B cell (primary cell): ENCODE results near the gene CHMP1A. TPM values are rescaled to one million over a fixed set of nuclear protein-coding genes. Genes with fewer than 3 reads are reported as not detected.
"Not testable (repeated sequence)": the region's sequence is repeated elsewhere in the genome, so short reads cannot be mapped to it uniquely, and the experiment has no call there.

Source experiments
- ATAC-seq: fragments of 200-7000 bp; cut with Tn5 transposase; one replicate; pipeline ENCODE4 v1.10.0; 2021; ENCODE audit warnings: low read depth, mild to moderate bottlenecking, moderate number of reproducible peaks, moderate library complexity
- CTCF ChIA-PET: fragments of 350-600 bp; sonication (Branson Sonifier 250); formaldehyde crosslinking; loops from one replicate; lab custom pipeline; 2021; ENCODE audit warnings: antibody characterized with exemption, inconsistent platforms; lab: Charles Lee
- POLR2A ChIA-PET: fragments of 350-600 bp; sonication (Branson Sonifier 250); formaldehyde crosslinking; loops from one replicate; lab custom pipeline; 2021; ENCODE audit warnings: antibody characterized with exemption; lab: Charles Lee
- DNase-seq: peaks from one replicate; pipeline ENCODE4 v3.0.0; 2013
- H2AFZ ChIP-seq: 2 replicates; pipeline ENCODE4 v1.6.1; 2012; ENCODE audit warnings: mild to moderate bottlenecking, low read depth, low read length; ENCODE audit not compliant: insufficient read depth, poor library complexity, severe bottlenecking
- H3K27ac ChIP-seq, 2 donors: 1 replicate in 1 of 2; 2 replicates in 1 of 2; pipeline ENCODE4 v1.5.1; 2012 to 2013; ENCODE audit warnings: low read length in 2 of 2, mild to moderate bottlenecking in 2 of 2, moderate library complexity in 1 of 2
- H3K27me3 ChIP-seq, 4 experiments: fragments of 200-600 bp in 1 of 4; sonication (generic) in 1 of 4; replicated peaks in 1 of 4; 1 replicate in 2 of 4; 2 replicates in 2 of 4; pipeline versions ENCODE4 v1.6.1 to v1.7.0; 2013 to 2016; ENCODE audit warnings: low read length in 3 of 4, mild to moderate bottlenecking in 2 of 4, mixed read lengths in 1 of 4, moderate library complexity in 1 of 4; ENCODE audit not compliant: insufficient read depth in 4 of 4, control insufficient read depth in 3 of 4; ENCODE audit errors: control extremely low read depth in 1 of 4
- H3K36me3 ChIP-seq, 2 experiments: replicated peaks in 1 of 2; 1 replicate in 1 of 2; 2 replicates in 1 of 2; pipeline versions ENCODE4 v1.6.1 to v1.7.1; 2013; ENCODE audit warnings: low read length in 1 of 2; ENCODE audit not compliant: insufficient read depth in 2 of 2, control insufficient read depth in 1 of 2; ENCODE audit errors: control extremely low read depth in 1 of 2, extremely low read depth in 1 of 2
- H3K4me1 ChIP-seq, 2 donors: fragments of 200-600 bp in 1 of 2; sonication (generic) in 1 of 2; 1 replicate in 1 of 2; 2 replicates in 1 of 2; pipeline versions ENCODE4 v1.5.1 to v1.6.1; 2013 to 2017; ENCODE audit warnings: low read length in 2 of 2; ENCODE audit not compliant: control insufficient read depth in 2 of 2, insufficient read depth in 2 of 2
- H3K4me2 ChIP-seq: replicated peaks from 2 replicates; pipeline ENCODE3; 2012; ENCODE audit warnings: mild to moderate bottlenecking, low read depth, low read length; ENCODE audit not compliant: poor library complexity, severe bottlenecking
- H3K4me3 ChIP-seq, 5 experiments: fragments of 200-600 bp in 1 of 5; sonication (generic) in 1 of 5; 1 replicate in 3 of 5; 2 replicates in 2 of 5; pipeline versions ENCODE4 v1.5.1 to v1.7.0; 2011 to 2016; ENCODE audit warnings: low read length in 4 of 5, mild to moderate bottlenecking in 4 of 5, low read depth in 2 of 5, control low read depth in 1 of 5, moderate library complexity in 1 of 5; ENCODE audit not compliant: insufficient read depth in 1 of 5; ENCODE audit errors: control extremely low read depth in 1 of 5, extremely low read depth in 1 of 5
- H3K79me2 ChIP-seq: fragments of 200-600 bp; sonication (generic); one replicate; pipeline ENCODE4 v1.6.0; 2016; ENCODE audit warnings: low read length; ENCODE audit not compliant: control insufficient read depth, insufficient read depth
- H3K9ac ChIP-seq: fragments of 200-600 bp; sonication (generic); 2 replicates; pipeline ENCODE4 v1.6.1; 2017; ENCODE audit warnings: mild to moderate bottlenecking, low read length, moderate library complexity
- H3K9me3 ChIP-seq, 3 donors: one replicate each; pipeline versions ENCODE4 v1.6.1 to v1.7.1; 2013; ENCODE audit warnings: low read length in 2 of 3; ENCODE audit not compliant: control insufficient read depth in 2 of 3, insufficient read depth in 1 of 3; ENCODE audit errors: control extremely low read depth in 1 of 3
- H4K20me1 ChIP-seq: 2 replicates; pipeline ENCODE4 v1.6.0; 2012; ENCODE audit warnings: mild to moderate bottlenecking, low read length; ENCODE audit not compliant: insufficient read depth, control insufficient read depth, poor library complexity, severe bottlenecking
- H3K27ac Mint-ChIP-seq: one replicate; pipeline ENCODE4 v1.8.0; 2021; ENCODE audit warnings: mixed read lengths
- H3K27me3 Mint-ChIP-seq: one replicate; pipeline ENCODE4 v1.8.0; 2021; ENCODE audit warnings: mixed read lengths
- H3K4me1 Mint-ChIP-seq: one replicate; pipeline ENCODE4 v1.8.0; 2021; ENCODE audit warnings: mixed read lengths
- H3K4me3 Mint-ChIP-seq: one replicate; pipeline ENCODE4 v1.8.0; 2021; ENCODE audit warnings: mixed read lengths
- H3K9me3 Mint-ChIP-seq: one replicate; pipeline ENCODE4 v1.8.0; 2022; ENCODE audit warnings: mixed read lengths; ENCODE audit not compliant: insufficient read depth
- EZH2 ChIP-seq: IDR thresholded peaks from 2 replicates; pipeline ENCODE4 v1.6.1; 2012; ENCODE audit warnings: borderline replicate concordance, low read depth, mild to moderate bottlenecking, moderate library complexity, low read length; ENCODE audit not compliant: insufficient read depth, poor library complexity, severe bottlenecking
- WGBS: methylation state at CpG from one replicate; pipeline ENCODE4 v1.1.5; 2013; ENCODE audit warnings: missing lambda C conversion rate; ENCODE audit not compliant: insufficient coverage; 5-methylcytosine and 5-hydroxymethylcytosine counted together
- intact Hi-C: fragments of 100-400 bp; cut with micrococcal nuclease; formaldehyde crosslinking; loops from one replicate; pipeline ENCODE4 v1.10.0; 2022
- polyA plus RNA-seq: library from polyadenylated mRNA; depleted of rRNA; stranded (reverse); fragments of >200 nt; gene quantifications from 2 replicates; pipeline ENCODE4 v1.2.3, GENCODE V29; 2012
- total RNA-seq, 2 donors: library from RNA; stranded (reverse); fragments of 120-200 nt in 1 of 2; gene quantifications; 1 replicate in 1 of 2; 2 replicates in 1 of 2; pipeline versions ENCODE4 v1.2.3 to v1.2.4, GENCODE V29; 2013 to 2022

The CHMP1A gene
- total and polyA plus RNA-seq, 2 donors (not counting 1 experiment from before 2014, with no cell fraction given): 80.4 to 88.1 TPM

- Histone ChIP-seq H3K9ac (no peak overlapping the region), H3K4me1 (peaks cover 12 to 24% of the 10 kb centered on the region in 2 donors), H3K36me3 (peaks cover 2 to 35% of the 10 kb centered on the region in 2 experiments), H3K9me3 (no peaks in the 10 kb centered on the region), H3K4me2 (no peak overlapping the region), H4K20me1 (peaks cover 49% of the 10 kb centered on the region), H2AFZ (no peak overlapping the region), H3K27me3 (no peaks in the 10 kb centered on the region), H3K4me3 (no peak overlapping the region), H3K79me2 (peaks cover 14% of the 10 kb centered on the region), H3K27ac (no peak overlapping the region)
- no peak for DNase-seq
- Mint-ChIP-seq H3K9me3 (no peaks in the 10 kb centered on the region), H3K4me1 (peaks cover 14% of the 10 kb centered on the region), H3K4me3 (no peak overlapping the region), H3K27me3 (no peaks in the 10 kb centered on the region), H3K27ac (no peak overlapping the region)
- ChIA-PET POLR2A (interaction anchor here (0.7 to 1.1 kb wide), 2 partner anchors 9 to 109 kb away, joined by 3 to 6 read pairs; partner anchors contain the start of gene CDK10), CTCF (no interaction called here)
- no peak for ATAC-seq
- intact Hi-C loops: no loop called here
- 97% methylated on average over 30 of the region's 31 CpGs for WGBS
- TF ChIP-seq EZH2: no peak
These were observed 37.8 kb upstream of the CHMP1A start for GRCh38 chr16:89695086-89695874.

- H3K4me3 Mint-ChIP-seq, H3K27me3 ChIP-seq, H3K27ac Mint-ChIP-seq: not testable (repeated sequence)
These were observed 37.2 kb upstream of the CHMP1A start for GRCh38 chr16:89694784-89695085.

More at GRCh38 chr16:89694784-89695085, 37.2 kb upstream of the CHMP1A start:
- H3K4me1 Mint-ChIP-seq, H3K27me3 Mint-ChIP-seq, intact Hi-C loops, POLR2A ChIA-PET, H3K4me2 ChIP-seq, H3K4me3 ChIP-seq, H2AFZ ChIP-seq, H3K9me3 Mint-ChIP-seq, H3K27ac ChIP-seq, H3K9me3 ChIP-seq, CTCF ChIA-PET, ATAC-seq, H3K9ac ChIP-seq: not testable (repeated sequence)
- WGBS: 94% methylated on average over 23 of the region's 23 CpGs
- DNase-seq: peak; percentile 21
- Histone ChIP-seq H3K79me2 (peaks cover 16% of the 10 kb centered on the region), H3K4me1 (peaks cover 7 to 18% of the 10 kb centered on the region in 2 donors), H4K20me1 (peaks cover 47% of the 10 kb centered on the region), H3K36me3 (peaks cover 2 to 35% of the 10 kb centered on the region in 2 experiments)
